ENCODE data around the gene SLC39A7.

GRCh38 chr6:33176906-33177305 is 23.8 kb upstream of the SLC39A7 start:
- TF ChIP-seq POLR2A (IDR thresholded peaks at IDR 0.05) = no peak
- TF ChIP-seq, protein P1, sequence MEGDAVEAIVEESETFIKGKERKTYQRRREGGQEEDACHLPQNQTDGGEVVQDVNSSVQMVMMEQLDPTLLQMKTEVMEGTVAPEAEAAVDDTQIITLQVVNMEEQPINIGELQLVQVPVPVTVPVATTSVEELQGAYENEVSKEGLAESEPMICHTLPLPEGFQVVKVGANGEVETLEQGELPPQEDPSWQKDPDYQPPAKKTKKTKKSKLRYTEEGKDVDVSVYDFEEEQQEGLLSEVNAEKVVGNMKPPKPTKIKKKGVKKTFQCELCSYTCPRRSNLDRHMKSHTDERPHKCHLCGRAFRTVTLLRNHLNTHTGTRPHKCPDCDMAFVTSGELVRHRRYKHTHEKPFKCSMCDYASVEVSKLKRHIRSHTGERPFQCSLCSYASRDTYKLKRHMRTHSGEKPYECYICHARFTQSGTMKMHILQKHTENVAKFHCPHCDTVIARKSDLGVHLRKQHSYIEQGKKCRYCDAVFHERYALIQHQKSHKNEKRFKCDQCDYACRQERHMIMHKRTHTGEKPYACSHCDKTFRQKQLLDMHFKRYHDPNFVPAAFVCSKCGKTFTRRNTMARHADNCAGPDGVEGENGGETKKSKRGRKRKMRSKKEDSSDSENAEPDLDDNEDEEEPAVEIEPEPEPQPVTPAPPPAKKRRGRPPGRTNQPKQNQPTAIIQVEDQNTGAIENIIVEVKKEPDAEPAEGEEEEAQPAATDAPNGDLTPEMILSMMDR (IDR thresholded peaks at IDR 0.05) = no peak
